ENCODE results near the gene NAALADL2.
"Not testable (repeated sequence)": the region's sequence is repeated elsewhere in the genome, so short reads cannot be mapped to it uniquely, and the experiment has no call there.

Gene NAALADL2

GRCh38 chr3:175728566-175728965 lies 869.4 kb downstream of the NAALADL2 start:
- no peak for DNase-seq (ENCODE audit: extremely low read depth in 1 of 2, low read depth in 1 of 2)

GRCh38 chr3:175729466-175729865 lies 870.3 kb downstream of the NAALADL2 start:
- no peak for DNase-seq (ENCODE audit: extremely low read depth in 1 of 2, low read depth in 1 of 2)

GRCh38 chr3:175731543-175731942 lies 872.4 kb downstream of the NAALADL2 start:
- DNase-seq (ENCODE audit: extremely low read depth in 1 of 2, low read depth in 1 of 2), result no peak

- DNase-seq (ENCODE audit: extremely low read depth in 1 of 2, low read depth in 1 of 2), result no peak
These were observed 872.9 kb downstream of the NAALADL2 start for GRCh38 chr3:175732017-175732416.

GRCh38 chr3:175735866-175736265 lies 876.7 kb downstream of the NAALADL2 start:
- no peak for DNase-seq (ENCODE audit: extremely low read depth in 1 of 2, low read depth in 1 of 2)

- no peak for DNase-seq (ENCODE audit: extremely low read depth in 1 of 2, low read depth in 1 of 2)
These were observed 878.8 kb downstream of the NAALADL2 start for GRCh38 chr3:175737646-175738572.

- DNase-seq (ENCODE audit: extremely low read depth in 1 of 2, low read depth in 1 of 2), result no peak
These were observed 882.8 kb downstream of the NAALADL2 start for GRCh38 chr3:175741951-175742350.

- DNase-seq (ENCODE audit: extremely low read depth in 1 of 2, low read depth in 1 of 2), result no peak
These were observed 884.7 kb downstream of the NAALADL2 start for GRCh38 chr3:175743733-175744400.

GRCh38 chr3:175746308-175746707 lies 887.2 kb downstream of the NAALADL2 start:
- no peak for DNase-seq (ENCODE audit: extremely low read depth in 1 of 2, low read depth in 1 of 2)

GRCh38 chr3:175748087-175748730 lies 889.1 kb downstream of the NAALADL2 start:
- DNase-seq (ENCODE audit: extremely low read depth in 1 of 2, low read depth in 1 of 2), result no peak

GRCh38 chr3:175749981-175750380 lies 890.8 kb downstream of the NAALADL2 start:
- no peak for DNase-seq (ENCODE audit: extremely low read depth in 1 of 2, low read depth in 1 of 2)

GRCh38 chr3:175751089-175751488 lies 892.0 kb downstream of the NAALADL2 start:
- no peak for DNase-seq (ENCODE audit: extremely low read depth in 1 of 2, low read depth in 1 of 2)

GRCh38 chr3:175763948-175764347 lies 904.8 kb downstream of the NAALADL2 start:
- no peak for DNase-seq (ENCODE audit: extremely low read depth in 1 of 2, low read depth in 1 of 2)

- no peak for DNase-seq (ENCODE audit: extremely low read depth in 1 of 2, low read depth in 1 of 2)
These were observed 905.6 kb downstream of the NAALADL2 start for GRCh38 chr3:175764722-175765121.

GRCh38 chr3:175770426-175770825 lies 911.3 kb downstream of the NAALADL2 start:
- DNase-seq (ENCODE audit: extremely low read depth in 1 of 2, low read depth in 1 of 2), result no peak

GRCh38 chr3:175777495-175777894 lies 918.4 kb downstream of the NAALADL2 start:
- no peak for DNase-seq (ENCODE audit: extremely low read depth in 1 of 2, low read depth in 1 of 2)

- DNase-seq (ENCODE audit: extremely low read depth in 1 of 2, low read depth in 1 of 2), result no peak
These were observed 918.8 kb downstream of the NAALADL2 start for GRCh38 chr3:175777965-175778364.

GRCh38 chr3:175778994-175779393 lies 919.9 kb downstream of the NAALADL2 start:
- no peak for DNase-seq (ENCODE audit: extremely low read depth in 1 of 2, low read depth in 1 of 2)

GRCh38 chr3:175787109-175787508 lies 928.0 kb downstream of the NAALADL2 start:
- DNase-seq (ENCODE audit: extremely low read depth in 1 of 2, low read depth in 1 of 2), result not testable (repeated sequence)

- DNase-seq (ENCODE audit: extremely low read depth in 1 of 2, low read depth in 1 of 2), result no peak
These were observed 933.1 kb downstream of the NAALADL2 start for GRCh38 chr3:175792245-175792644.

- DNase-seq (ENCODE audit: extremely low read depth in 1 of 2, low read depth in 1 of 2), result no peak
These were observed 939.2 kb downstream of the NAALADL2 start for GRCh38 chr3:175798326-175798725.

GRCh38 chr3:175805825-175806224 lies 946.7 kb downstream of the NAALADL2 start:
- DNase-seq (ENCODE audit: extremely low read depth in 1 of 2, low read depth in 1 of 2), result no peak
